GM19438 (cell line): ENCODE data around the gene VPS54.
"Not testable (repeated sequence)": the region's sequence is repeated elsewhere in the genome, so short reads cannot be mapped to it uniquely, and the experiment has no call there.

Source experiments
- ATAC-seq: cut with Tn5 transposase; IDR thresholded peaks from one replicate; pipeline ENCODE4 v1.9.1; 2021; ENCODE audit warnings: low read depth; ENCODE audit not compliant: unreplicated experiment

Gene VPS54

GRCh38 chr2:63942788-63943187 lies 76.4 kb downstream of the VPS54 start:
- ATAC-seq: no peak

- ATAC-seq: not testable (repeated sequence)
Measured at GRCh38 chr2:63932104-63932503, 87.1 kb downstream of the VPS54 start.

GRCh38 chr2:63926815-63927214 lies 92.4 kb downstream of the VPS54 start:
- no peak for ATAC-seq

- ATAC-seq: no peak
Measured at GRCh38 chr2:63914311-63914710, 104.9 kb downstream of the VPS54 start.

GRCh38 chr2:63903003-63903402 lies 116.2 kb downstream of the VPS54 start:
- ATAC-seq: no peak

- no peak for ATAC-seq
Measured at GRCh38 chr2:63902149-63902548, 117.1 kb downstream of the VPS54 start.

GRCh38 chr2:63899639-63900038 lies 119.6 kb downstream of the VPS54 start:
- no peak for ATAC-seq

- ATAC-seq: no peak
Measured at GRCh38 chr2:63898839-63899238, 120.4 kb downstream of the VPS54 start.

- no peak for ATAC-seq
Measured at GRCh38 chr2:63894167-63894566, 125.1 kb downstream of the VPS54 start.

- ATAC-seq: no peak
Measured at GRCh38 chr2:63893163-63893562, 126.1 kb downstream of the VPS54 start.

GRCh38 chr2:63891488-63892030 lies 127.7 kb downstream of the VPS54 start:
- ATAC-seq: no peak

- no peak for ATAC-seq
Measured at GRCh38 chr2:63890678-63891077, 128.6 kb downstream of the VPS54 start.

GRCh38 chr2:63888490-63889402 lies 130.5 kb downstream of the VPS54 start:
- peak; percentile 76 for ATAC-seq

GRCh38 chr2:63888053-63888452 lies 131.2 kb downstream of the VPS54 start:
- no peak for ATAC-seq

GRCh38 chr2:63886445-63886844 lies 132.8 kb downstream of the VPS54 start:
- no peak for ATAC-seq

GRCh38 chr2:63882395-63883105 lies 136.7 kb downstream of the VPS54 start:
- no peak for ATAC-seq

- no peak for ATAC-seq
Measured at GRCh38 chr2:63881205-63881604, 138.0 kb downstream of the VPS54 start.

- ATAC-seq: no peak
Measured at GRCh38 chr2:63880625-63881024, 138.6 kb downstream of the VPS54 start.

GRCh38 chr2:63879876-63880433 lies 139.3 kb downstream of the VPS54 start:
- ATAC-seq: no peak

GRCh38 chr2:63878486-63878885 lies 140.7 kb downstream of the VPS54 start:
- ATAC-seq: no peak

- ATAC-seq: no peak
Measured at GRCh38 chr2:63876311-63876710, 142.9 kb downstream of the VPS54 start.
